ENCODE data around the gene STON1.
"Not testable (repeated sequence)": the region's sequence is repeated elsewhere in the genome, so short reads cannot be mapped to it uniquely, and the experiment has no call there.

STON1 gene

DNA sequence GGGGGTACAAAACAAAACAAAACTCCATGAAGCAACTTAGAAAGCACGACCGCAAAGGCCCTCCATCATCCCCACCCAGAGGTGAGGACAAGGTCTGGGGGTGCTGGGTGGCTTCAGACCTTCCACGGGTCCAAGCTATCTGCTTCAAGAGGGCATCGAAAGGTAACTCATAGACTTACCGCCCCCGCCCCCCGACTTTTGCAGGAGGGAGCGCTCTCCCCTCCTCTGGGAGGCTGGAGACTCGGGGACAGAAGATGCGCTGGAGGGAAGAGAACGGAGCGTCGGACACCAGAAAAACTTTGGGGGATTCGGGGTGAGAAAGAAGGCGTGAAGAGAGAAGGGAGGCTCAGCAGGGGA, 300 bp upstream of the STON1 start:
- no peak for DNase-seq

DNA sequence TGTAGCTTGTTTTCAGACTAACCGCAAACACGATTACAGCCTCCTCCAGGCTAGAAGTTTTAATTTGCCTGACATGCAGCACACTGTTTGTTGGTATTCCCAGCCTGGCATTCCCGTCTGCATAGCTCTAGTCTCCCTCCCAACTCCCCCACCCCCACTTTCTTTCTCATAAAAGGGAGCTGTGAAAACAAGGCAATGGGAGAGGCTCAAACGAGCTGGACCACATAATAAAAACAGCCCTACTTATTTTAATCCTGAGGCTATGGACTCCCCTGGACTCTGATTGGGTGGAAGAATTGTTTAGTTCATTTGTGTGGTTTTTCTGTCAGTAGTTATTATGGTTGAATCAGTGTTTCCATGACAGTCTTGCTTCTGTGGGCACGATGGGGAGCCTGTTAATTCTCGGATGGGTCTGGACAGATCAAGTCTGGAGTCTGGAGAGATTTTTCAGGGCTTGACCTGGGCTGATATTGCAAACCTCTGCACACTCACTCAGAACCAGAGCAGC, 1.2 kb downstream of the STON1 start:
- DNase-seq = no peak

DNA sequence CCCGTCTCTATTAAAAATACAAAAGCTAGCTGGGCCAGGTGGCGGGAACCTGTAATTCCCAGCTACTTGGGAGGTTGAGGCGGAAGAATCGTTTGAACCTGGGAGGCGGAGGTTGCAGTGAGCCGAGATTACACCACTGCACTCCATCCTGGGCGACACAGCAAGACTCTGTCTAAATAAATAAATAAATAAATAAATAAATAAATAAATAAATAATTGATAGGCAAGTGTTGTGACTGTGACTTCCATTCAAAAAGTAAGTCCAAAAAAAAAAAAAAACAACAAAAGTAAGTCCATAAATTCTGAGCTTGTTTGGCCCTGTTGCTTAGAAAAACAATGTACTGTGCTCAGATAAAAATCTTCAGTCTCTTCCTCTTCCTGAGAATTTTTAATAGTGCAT, 2.2 kb downstream of the STON1 start:
- DNase-seq = no peak

DNA sequence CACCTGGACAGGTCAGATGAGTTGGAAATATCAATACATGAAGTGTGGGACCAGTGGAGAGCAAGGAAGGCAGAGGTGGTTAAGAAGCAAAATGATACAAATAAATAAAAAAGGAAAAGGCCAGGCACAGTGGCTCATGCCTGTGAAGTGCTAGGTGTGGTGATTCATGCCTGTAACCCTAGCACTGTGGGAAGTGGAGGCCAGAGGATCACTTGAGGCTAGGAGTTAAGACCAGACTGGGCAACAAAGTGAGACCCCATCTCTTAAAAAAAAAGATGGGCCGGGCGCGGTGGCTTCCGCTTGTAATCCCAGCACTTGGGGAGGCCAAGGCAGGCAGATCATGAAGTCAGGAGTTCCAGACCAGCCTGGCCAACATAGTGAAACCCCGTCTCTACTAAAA, 2.9 kb downstream of the STON1 start:
- DNase-seq = no peak

DNA sequence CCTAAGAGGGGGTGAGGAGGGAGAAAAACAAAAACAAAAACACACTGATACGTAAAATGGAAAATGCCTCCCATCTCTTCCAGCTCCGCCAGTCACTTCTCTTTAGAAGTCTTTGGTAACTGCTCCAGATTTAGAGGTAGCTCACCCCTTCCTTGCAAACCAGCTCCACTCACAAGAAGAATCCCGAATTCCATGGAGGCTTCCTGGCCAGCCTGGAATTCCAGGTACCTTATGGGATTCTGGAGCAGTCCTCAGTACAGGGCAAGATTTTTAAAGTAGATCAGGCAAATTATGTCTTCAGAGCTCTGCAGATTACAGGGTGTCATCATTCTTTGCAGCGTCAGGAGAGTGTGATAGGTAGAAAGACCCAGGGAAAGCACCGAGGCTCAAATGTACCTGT, 4.8 kb downstream of the STON1 start:
- DNase-seq = no peak

DNA sequence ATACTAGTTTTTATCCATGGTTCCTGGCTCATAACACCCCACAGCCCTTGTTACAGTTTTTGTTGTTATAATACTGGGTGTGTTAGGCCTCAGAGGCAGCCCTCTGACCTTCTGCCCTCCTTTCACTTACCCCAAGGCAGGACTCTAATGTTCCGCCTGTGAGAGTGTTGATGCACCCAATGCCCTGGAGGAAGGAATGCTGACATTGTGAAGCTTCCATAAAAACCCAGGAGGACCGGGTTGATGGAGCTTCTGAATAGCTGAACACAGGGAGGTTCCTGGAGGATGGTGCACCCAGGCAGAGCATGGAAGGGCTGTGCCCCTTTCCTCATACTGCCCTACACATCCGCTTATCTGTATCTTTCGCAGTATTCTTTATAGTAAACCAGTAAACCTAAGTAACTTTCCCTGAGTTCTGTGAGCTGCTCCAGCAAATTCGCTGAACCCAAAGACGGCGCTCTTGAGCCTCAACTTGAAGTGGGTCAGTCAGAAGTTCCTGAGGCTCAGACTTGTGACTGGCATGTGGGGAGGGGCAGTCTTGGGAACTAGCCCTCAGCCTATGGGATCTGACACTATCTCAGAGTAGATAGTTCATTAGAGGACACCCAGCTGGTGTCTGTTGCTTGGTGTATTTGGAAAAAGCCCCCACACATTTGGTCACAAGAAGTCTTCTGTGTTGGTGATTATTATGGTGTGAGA, 10.4 kb downstream of the STON1 start:
- DNase-seq = no peak

DNA sequence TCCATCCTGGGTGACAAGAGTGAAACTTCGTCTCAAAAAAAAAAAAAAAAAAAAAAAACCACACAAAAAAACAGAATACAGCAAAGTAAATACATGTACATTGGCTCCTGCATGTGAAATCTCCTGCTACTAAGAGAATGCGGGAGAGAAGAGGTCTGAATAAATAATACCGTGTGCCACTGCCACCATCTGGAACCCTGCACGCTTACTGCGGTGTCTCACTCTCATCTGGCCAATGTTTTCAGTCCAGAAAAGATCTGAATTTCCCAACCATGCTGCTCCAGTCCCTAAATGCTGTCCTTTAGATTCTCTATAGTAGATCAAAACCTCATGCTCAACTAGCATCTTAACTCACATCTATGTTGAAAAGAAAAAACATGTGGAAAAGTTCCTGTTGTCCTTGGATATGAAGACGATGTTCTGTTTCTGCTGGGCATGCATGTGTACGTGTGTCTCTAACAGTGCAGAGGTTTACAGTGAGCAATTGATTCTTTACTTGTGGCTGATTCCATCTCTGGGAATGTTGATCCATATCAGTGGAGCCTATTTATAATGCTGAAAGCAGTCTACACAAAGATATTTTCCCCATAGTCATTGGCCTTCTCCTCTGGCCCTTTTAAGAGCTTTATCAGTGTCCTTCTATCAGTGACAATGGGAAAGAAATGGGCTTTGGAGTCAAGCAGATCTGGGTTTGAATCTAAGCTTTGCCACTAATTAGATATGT, 11.9 kb downstream of the STON1 start:
- no peak for DNase-seq

DNA sequence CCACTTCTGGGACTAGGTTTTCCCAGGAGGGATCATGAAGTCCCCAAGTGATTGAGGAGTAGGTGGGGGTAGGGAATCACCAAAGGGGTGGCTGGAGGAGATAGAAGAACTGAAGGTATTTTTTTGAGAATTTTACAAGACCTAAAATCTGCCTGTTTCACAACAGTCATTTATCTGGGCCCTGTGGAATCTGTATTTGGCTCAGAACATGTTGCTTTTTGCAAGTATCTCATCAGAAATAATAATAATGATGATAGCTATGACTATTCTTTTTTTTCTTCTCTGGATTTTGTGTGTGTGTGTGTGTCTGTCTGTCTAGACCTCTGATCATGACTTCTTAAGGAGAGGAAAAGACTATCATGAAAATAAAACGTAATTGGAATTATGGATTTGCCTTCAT, 13.9 kb downstream of the STON1 start:
- no peak for DNase-seq

DNA sequence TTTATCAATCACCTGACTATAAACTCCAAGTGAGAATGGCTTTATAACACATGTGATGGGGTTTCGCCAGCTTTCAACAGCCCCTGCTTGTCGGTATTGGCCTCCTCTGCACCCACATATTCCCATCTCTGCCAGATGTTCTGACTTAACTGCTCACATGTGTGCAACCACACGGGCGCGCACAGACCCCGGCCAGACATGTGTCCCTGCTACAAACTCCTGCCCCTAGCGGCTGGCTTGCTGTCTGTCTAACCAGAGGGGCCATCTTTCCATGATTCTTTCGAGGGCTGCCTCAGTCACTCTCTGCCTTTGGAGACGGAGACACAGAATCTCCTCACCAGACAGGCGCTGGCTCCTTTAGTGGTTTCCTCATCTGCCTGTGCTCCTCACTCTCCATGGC, 15.3 kb downstream of the STON1 start:
- no peak for DNase-seq

DNA sequence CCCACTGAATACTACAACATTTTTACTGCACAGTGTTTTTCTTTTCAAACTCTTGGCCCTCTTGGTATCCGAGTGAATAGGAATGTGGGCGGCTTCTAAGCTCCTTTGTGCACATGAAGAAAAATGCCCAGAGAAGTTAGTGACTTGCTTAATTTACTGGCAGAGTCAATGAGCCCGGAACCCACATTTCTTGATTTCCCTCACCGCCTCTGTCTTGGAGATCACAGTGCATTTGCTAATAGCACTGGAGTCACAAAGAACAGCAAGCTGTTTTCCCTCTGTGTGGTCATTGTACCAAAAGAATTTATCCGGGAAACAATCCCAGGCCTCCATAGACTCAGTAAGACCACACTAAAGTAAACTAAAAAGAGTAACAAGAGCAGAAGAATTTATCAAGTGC, 18.9 kb downstream of the STON1 start:
- no peak for DNase-seq

DNA sequence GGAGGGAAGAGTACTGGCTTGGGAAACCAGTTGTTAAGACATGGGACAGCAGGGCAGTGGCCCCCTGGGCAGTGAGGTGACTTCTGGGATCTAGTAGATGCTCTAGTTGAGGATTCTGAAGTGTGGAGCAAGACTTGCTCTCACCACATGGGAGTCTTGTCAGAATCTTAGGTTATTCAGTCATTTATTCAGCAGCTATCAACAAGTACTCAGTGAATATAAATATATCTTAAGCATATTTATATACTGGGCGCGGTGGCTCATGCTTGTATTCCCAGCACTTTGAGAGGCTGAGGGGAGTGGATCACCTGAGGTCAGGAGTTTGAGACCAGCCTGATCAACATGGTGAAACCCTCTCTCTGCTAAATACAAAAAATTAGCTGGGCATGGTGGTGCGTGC, 20.0 kb downstream of the STON1 start:
- no peak for DNase-seq

DNA sequence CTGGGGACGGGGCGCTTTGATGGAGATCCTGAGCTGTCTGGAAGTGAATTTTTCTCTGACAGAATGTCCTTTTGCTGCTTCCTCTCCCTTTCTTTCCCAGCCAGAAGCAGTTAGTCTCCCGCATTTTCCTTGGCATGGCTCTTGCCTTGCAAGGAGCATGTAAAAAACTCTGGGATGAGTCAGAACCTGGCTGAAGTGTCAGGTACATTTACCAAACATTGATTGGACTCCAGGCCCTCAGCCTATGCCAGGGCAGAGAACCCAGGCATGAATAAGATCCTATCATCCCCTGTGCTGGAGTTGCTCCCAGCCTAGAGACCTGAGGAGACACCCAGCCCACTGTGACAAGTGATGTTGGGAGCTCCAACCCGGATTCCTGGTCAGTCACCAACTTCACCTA, 21.6 kb downstream of the STON1 start:
- DNase-seq = no peak

DNA sequence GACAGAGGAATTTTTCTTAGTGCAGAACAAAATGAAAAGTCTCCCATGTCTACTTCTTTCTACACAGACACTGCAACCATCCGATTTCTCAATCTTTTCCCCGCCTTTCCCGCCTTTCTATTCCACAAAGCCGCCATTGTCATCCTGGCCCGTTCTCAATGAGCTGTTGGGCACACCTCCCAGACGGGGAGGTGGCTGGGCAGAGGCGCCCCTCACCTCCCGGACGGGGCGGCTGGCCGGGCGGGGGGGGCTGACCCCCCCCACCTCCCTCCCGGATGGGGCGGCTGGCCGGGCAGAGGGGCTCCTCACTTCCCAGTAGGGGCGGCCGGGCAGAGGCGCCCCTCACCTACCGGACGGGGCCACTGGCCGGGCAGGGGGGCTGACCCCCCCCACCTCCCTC, 25.1 kb downstream of the STON1 start:
- DNase-seq = not testable (repeated sequence)

DNA sequence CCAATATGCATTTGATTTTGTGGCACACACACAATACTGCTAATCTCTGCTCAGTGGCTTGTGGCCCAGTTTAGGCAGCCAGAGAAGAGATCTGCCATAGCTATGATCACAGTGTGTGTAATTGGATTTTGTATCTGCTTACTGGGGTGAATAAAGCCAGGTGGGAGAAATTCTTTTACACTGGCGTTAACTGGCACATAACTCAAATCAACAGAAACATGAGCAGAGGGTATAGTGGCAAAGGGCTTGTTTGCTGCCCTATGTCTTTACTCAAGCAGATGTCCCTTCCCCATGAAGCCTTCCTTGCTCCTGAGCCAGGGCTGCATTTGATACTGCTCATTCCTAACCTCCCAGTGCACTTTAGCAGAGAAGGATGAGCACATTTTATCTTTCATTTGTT, 28.5 kb downstream of the STON1 start:
- no peak for DNase-seq

DNA sequence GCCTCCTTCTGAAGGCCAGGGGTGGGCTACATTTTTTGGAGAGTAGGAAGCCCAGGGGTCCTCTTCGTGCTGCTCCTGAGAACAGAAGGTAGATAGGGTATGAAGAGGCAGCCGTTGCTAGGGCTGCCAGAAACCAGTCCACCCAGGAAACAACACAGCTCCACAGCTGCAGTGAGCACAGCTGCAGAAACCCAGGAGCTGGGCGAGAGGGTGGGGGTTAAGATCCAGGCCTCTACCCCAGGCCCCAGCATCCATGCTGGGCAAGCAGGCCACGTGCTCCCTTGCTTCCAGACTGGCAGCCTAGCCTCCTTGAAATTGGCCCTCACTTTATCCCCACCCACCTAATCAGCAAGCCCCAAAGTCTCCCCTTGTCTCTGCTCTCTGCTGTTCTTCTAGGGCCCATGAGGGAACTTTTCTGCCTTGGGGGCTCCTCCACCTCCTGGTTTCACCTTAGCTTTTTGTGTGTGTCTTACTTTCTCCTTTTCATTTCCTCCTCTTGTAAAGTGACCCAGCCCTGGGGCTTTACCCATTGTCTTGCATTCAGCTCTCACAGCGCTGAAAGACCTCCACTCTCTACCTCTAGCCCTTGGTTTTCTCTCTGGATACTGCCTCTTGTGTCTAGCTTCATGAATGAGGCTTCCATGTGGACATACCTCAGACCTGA, 30.7 kb downstream of the STON1 start:
- no peak for DNase-seq

DNA sequence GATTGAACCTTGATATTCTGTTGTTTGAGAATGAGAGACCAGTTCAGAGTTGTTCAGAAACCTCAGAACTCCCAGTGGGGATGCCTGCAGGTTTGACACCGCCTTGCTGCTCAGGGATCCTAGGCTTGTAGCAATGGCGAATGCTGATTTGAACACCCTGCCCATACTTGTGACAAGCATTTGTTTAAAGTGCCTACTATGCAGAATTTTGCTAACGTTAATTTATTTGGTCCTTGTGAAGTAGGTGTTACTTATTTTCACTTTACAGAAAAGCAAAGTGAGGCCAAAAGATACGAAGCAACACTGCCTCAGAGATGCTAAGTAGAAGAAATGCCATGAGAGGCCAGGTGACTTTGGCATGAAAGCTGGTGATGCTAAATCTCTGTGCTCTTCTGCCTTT, 32.3 kb downstream of the STON1 start:
- no peak for DNase-seq

DNA sequence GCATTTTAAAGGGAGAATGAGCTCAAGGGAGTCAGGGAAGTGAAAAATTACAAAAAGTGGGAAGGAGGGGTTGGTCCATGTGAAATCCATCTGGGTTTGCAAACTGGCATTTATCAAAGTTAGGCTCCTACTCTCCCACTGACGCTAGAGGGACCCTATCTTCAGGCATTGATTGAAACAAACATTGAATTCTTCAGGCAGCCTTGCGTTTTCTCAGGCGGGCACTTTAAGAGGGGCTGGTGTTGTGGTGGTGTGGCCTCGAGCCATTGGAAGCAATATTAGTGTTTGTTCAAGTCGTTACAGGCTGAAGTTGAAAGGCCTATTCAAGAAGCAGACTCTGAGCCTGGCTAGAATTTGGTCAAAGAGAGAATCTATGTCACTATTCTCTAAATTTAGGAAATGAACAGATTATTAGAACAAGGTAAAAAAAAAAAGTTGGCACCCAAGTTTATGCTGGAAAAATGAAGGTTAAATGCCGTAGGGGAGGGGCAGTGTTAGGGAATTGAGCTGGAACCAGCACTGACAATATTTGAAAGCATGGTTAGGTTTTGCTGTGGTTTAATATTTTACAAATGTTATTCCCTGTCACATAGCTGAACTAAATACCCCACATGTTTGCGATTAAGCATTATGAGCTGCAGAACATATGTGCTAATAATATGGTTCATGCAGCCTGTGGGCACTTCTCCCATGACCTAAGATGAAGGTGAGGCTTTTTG, 36.8 kb downstream of the STON1 start:
- no peak for DNase-seq

DNA sequence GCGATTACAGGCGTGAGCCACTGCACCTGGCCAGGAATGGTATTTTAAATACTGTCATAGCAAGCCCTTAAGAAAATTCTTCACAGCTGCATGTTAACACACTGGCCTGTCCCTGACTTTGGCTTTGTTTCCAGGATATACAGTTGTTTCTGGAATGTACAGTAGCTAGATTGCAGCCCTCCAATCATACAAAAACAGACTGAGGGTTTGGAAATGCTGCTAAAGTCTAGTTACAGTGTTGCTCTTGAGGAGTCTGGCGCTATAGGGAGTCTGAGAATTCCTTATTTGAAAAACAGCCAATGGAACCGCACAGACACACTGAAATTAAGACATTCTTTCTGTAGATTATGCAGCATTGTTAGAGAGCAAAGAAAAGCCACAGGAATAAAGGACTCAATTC, 37.7 kb downstream of the STON1 start:
- DNase-seq = no peak

DNA sequence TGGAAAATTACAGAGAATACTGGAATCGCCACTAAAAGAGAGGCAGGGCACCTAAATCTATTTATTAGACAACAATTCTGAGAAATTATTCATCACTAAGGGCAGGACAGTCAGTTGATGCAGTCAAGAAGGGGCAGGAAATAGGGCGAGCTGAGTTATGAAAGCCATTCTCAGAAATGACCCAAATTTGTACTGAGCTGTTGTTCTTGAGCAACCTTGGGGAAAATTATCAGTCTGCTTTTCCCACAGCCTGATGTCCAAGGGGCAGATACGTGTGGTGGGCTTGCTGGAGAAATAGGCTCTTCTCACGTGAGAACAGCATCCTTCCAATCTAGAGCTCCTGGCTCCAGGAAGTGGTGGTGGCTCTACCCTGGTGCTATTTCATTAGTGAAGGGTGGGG, 38.6 kb downstream of the STON1 start:
- DNase-seq = no peak

DNA sequence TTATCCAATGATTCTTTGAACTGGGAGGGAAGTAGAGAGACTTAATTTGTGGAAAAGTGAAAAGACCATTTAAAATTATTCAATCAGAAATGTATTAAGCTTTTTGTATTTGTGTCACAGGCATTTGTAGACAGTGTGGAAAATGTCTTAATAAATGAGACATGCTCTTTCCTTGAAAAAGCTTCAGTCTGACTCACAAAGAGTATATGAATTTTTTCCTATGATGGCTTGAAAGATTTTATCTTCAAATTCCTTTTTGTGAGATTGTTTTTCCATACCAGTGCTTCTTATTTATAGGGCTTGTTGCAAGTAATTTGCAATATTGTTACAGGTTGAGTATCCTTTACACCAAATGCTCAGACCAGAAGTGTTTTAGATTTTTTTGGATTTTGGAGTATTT, 39.5 kb downstream of the STON1 start:
- no peak for DNase-seq

DNA sequence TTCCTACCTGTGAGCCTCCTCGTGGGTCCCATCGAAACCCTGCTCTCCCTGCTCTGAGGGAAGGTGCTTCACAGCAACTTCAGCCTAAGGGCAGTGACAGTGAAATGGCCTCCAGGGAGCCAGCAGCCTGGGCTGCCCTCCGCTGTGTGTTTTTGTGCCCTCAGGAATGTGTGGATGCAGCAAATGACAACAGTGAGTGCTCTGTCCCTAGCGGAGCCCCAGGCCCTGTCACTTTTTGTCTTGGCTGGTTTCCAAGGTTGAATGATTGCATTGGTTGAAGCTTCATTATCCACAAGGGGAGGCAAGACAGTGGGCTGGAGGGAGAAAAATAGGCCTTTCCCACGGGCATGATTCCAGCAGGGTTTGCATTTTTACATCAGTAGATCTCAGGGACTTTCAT, 42.9 kb downstream of the STON1 start:
- no peak for DNase-seq

DNA sequence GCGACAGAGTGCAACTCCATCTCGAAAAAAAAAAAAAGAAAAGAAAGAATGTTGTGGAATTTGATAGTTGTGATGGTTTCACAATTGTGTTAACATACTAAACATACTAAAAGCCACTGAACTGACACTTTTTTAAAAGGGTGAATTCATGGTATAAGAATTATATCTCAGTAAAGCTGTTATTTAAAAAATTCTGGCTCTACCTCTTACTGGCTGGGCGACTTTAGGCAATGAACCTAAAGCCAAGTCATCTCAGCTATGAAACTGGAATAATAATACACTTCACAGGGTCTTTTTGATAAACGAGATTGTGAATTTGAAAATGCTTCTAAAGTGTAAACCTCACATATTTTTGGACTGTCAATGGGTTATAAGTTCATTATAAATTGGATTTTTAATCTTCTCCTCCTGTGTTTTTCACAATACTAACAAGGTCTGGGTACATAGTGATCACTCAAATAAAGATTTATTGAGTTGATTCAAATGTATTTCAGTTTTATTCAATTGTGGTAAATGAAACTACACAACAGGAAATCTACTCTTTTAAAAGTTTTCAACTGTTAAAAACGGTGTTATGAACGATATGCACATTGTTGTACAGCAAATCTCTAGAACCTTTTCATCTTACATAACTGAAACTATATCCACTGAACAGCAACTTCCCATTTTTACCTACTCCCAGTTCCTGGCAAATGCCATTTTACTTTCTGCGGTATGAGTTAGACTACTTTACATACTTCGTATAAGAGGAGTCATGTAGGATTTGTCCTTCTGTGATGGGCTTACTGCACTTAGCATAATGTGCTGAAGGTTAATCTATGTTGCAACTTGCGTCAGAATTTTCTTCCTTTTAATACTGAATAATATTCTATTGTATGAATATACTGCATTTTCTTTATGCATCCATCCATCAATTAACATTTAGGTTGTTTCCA, 44.7 kb downstream of the STON1 start:
- DNase-seq = no peak

DNA sequence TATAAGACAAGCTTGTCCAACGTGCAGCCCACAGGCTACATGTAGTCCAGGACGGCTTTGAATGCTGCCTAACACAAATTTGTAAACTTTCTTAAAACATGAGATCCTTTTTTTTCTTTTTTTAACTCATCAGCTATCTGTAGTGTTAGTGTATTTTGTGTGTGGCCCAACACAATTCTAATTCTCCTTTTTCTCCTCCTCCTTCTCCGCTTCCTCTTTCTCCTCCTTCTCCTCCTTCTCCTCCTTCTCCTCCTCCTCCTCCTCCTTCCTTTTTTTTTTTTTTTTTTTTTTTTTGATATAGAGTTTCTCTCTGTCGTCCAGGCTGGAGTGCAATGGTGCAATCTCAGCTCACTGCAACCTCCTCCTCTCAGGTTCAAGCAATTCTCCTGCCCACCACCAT, 48.4 kb downstream of the STON1 start:
- no peak for DNase-seq
